GM12874 (cell line): Measurements from ENCODE around the gene RPLP1.
A peak's percentile ranks its signal among the peaks of the same experiment; 100 is the strongest.

Experiments used
- CTCF ChIP-seq: IDR thresholded peaks from 2 replicates; pipeline ENCODE4 v1.5.1; 2011; ENCODE audit warnings: low read depth, mild to moderate bottlenecking, control low read depth, low read length, moderate library complexity; ENCODE audit not compliant: insufficient read depth

The RPLP1 gene

DNA sequence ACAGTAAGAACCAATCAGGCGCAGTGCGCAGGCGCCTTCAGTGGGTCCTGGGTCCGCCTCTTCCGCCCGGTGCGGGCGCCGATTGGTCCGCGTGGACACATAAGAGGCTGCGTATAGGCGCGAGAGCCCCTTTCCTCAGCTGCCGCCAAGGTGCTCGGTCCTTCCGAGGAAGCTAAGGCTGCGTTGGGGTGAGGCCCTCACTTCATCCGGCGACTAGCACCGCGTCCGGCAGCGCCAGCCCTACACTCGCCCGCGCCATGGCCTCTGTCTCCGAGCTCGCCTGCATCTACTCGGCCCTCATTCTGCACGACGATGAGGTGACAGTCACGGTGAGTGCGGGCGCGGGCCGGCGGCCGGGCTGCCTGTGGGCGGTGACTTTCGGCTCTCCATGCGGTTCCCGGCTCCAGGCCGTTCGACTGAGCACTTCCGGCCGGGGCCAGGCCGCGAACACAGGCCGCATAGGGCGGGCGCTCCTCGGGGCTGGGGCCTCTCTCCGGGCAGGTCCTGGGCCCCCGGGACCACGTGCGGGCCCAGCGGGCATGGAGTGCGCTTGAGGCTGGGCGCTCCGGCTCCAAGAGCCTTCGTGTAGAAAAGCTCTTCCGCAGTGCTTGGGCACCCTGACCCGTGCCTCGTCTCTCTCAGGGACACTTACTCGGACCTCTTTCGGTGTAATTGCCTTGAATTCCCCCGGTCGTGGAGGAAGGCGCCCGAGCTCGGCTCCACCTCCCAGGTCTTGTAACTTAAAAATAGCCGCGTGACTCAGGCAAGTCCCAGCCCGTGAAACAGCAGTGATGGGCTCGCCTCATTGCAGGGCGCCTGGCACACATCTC is at the start of gene RPLP1:
Gene RPLP1, plus strand, starts transcription at position 127 of the 830 bp plus-strand sequence. Its CDS starts 131 bp downstream, at position 258.
- TF ChIP-seq CTCF = no peak

DNA sequence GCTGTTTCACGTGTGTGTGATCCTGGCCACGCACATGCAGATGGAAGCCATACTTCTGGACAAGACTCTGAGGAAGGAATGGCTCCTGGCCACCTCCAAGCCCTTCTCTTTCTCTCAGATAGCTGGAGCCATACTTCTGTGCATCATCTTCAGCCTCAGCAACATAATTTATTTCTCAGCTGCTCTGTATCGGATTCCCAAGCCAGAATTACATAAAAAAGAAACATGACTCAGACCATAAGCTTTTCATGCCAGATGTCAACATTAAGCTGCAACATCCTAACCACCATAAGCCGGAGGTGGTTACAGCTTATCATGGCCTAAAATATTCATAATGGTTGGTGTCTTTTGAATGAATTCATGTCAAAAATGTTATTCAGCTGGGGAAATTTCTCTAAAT is 49.0 kb upstream of the RPLP1 start:
- TF ChIP-seq CTCF = no peak

GRCh38 chr15:69405110-69405509 is 47.5 kb upstream of the RPLP1 start:
- no peak for TF ChIP-seq CTCF

GRCh38 chr15:69407719-69408400 is 44.8 kb upstream of the RPLP1 start:
- TF ChIP-seq CTCF = no peak

GRCh38 chr15:69408841-69409240 is 43.8 kb upstream of the RPLP1 start:
- TF ChIP-seq CTCF = no peak

DNA sequence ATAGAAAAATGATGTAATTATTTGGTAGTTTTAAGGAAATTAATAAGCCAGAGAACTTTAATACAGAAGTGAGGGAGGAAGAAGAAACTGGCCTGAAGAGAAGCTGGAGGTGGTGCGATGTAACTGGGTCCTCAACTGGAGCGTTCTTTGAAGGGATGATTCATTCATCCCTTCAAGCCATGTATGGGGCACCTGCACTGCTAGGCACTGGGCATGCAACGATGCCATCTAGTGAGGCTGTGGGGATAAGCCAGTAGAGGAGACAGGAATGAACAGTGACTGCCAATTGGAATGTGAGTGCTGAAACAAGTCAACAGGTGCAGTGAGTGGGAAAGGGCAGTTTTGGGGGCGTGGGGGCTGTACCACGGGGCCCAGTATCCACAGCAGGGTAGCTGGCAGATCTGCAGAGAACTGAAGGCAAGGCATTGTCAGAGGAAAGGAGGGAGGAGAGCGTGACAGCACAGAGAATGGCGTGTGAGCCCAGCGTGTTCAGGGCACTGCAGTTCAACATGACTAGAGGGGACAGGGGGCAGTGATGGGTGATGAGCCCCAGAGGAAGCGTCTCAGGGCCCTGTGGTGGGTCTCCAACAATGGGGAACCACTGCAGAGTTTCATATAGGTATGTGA is 42.3 kb upstream of the RPLP1 start:
- TF ChIP-seq CTCF = peak; percentile 12; the same call in 1 of the 2 replicates

- TF ChIP-seq CTCF = no peak
These were observed 40.3 kb upstream of the RPLP1 start for GRCh38 chr15:69412274-69412673.
